SJCRH30 (cell line): ENCODE results near the gene C1orf159. TPM values are rescaled to one million over a fixed set of nuclear protein-coding genes. Genes with fewer than 3 reads are reported as not detected.

Source experiments
- DNase-seq, 2 experiments: peaks; one replicate each; pipeline ENCODE4 v3.0.0-alpha.2; 2015 to 2020
- H3K27ac ChIP-seq: fragments of 250-450 bp; sonication (Bioruptor Pico); 2 replicates; pipeline ENCODE4 v1.5.1; 2020; ENCODE audit warnings: mild to moderate bottlenecking, moderate library complexity
- H3K27me3 ChIP-seq: fragments of 250-450 bp; sonication (Bioruptor Pico); 2 replicates; pipeline ENCODE4 v1.5.1; 2020; ENCODE audit warnings: mild to moderate bottlenecking, moderate library complexity
- H3K36me3 ChIP-seq: fragments of 250-450 bp; sonication (Bioruptor Pico); 2 replicates; pipeline ENCODE4 v1.5.1; 2020; ENCODE audit warnings: mild to moderate bottlenecking, moderate library complexity
- H3K4me1 ChIP-seq: fragments of 250-450 bp; sonication (Bioruptor Pico); 2 replicates; pipeline ENCODE4 v1.5.1; 2020; ENCODE audit warnings: mild to moderate bottlenecking, moderate library complexity
- H3K4me3 ChIP-seq: fragments of 250-450 bp; sonication (Bioruptor Pico); 2 replicates; pipeline ENCODE4 v1.5.1; 2020; ENCODE audit warnings: mild to moderate bottlenecking, moderate library complexity
- H3K9me3 ChIP-seq: fragments of 250-450 bp; sonication (Bioruptor Pico); replicated peaks from 2 replicates; pipeline ENCODE4 v1.5.1; 2020; ENCODE audit warnings: mild to moderate bottlenecking, moderate library complexity
- total RNA-seq: library from RNA; depleted of rRNA; stranded (reverse); fragments of >200 nt; shearing (Covaris generic); gene quantifications from 2 replicates; pipeline ENCODE4 v1.2.3, GENCODE V29; 2014; rRNA removed

The C1orf159 gene
- total RNA-seq, 1 experiment from 2014 or later, result 20.8 TPM

DNA sequence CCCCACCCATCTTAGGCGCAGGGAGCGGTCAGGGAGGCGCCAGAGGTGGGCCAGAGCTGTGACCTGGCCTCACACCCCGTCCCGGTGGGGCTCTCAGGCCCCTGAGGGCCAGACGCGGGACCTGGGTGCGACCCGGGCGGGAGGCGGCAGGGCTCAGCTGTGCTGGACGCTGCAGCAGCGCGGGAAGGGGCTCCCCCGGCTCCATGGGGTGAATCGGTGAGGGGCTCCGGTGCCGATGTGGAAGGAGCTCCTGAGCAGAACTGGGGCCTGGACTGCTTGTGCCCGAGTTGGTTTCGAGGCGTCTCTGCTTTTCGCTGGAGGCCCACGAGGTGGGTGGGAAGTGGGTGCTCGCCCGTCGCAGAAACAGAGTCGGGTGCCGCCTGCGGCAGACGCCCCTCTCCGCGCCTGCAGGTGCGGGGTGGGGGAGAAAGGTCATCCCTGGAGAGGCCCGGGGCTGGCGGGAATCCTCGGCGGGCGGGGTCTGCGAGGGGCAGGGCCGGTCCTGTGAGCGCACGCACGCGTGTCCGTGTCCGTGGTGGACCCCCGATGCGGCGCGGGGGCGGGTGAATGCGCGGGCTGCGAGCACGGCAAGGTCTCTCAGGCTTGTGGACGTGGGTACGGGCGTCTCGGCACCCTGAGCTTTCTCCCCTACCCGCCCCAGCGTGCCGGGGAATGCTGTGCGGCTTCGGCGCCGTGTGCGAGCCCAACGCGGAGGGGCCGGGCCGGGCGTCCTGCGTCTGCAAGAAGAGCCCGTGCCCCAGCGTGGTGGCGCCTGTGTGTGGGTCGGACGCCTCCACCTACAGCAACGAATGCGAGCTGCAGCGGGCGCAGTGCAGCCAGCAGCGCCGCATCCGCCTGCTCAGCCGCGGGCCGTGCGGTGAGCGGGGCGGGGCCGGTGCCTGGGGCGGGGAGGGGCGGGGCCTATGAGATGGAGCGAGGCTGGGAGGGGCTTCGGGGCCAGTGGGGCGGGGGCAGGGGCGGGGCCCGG is 75.6 kb downstream of the C1orf159 start:
- Histone ChIP-seq H3K27me3 (no peaks in the 10 kb centered on the region), H3K4me1 (no peaks in the 10 kb centered on the region), H3K9me3 (no peaks in the 10 kb centered on the region), H3K36me3 (no peaks in the 10 kb centered on the region), H3K27ac (no peak overlapping the region), H3K4me3 (no peak overlapping the region)
- DNase-seq, result no peak

DNA sequence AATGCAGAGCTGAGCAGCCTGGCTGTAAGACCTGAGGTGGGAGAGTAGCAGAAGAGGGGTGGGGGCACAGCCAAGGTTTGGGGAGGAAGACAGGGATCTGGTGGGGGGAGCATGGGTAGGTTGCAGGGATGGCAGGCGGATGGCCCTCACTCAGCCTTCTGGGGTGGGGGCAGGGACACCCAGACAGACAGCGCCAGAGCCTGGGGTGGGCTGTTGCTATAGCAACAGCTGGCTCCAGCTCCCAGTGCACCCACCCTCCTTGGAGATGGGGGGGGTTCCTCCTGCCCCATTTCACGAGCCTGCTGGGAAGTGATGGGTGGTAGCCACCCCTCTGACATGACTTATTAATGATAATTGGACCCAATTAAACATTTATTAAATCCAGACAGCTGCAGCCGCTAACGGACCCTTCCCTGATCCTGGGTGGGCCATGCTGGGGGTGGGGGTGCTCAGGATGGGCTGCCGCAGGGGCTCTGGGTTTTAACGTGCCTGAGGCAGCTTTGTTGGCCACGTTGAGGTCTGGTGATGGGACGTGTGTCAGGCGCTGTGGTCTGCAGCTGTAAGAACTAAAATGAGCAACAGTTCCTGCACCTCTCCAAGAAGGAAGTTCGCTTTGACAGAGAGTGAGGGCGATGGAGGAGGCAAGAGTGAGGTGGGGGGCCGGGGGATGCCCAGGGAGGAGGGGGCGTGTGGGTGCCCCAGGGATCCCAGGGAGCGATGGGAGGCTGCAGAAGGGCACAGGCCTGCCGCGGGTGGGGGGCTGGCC is 76.6 kb downstream of the C1orf159 start:
- Histone ChIP-seq H3K9me3 (no peaks in the 10 kb centered on the region), H3K27me3 (no peaks in the 10 kb centered on the region), H3K4me1 (no peaks in the 10 kb centered on the region), H3K4me3 (no peak overlapping the region), H3K27ac (no peak overlapping the region), H3K36me3 (no peaks in the 10 kb centered on the region)
- no peak for DNase-seq

DNA sequence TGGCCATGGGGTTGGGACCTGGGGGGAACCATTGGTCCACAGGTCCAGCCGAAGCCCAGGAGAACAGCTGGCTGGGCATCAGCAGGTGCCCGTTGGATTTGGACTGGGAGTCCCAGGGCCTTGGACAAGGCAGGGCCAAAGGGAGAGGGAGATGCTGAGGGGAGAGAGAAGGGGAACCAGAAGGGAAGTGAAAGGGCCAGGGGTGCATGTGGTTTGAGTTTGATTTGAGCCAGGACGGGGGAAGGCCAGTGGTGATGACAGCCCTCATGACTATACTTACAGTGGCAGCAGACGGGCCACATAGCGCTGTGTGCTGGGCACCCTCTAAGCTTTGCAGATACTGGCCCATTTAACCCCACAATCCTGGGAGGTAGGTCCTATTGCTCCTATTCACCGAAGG is 77.2 kb downstream of the C1orf159 start:
- no peak overlapping the region for H3K27ac ChIP-seq
- no peaks in the 10 kb centered on the region for H3K9me3 ChIP-seq
- H3K36me3 ChIP-seq, result no peaks in the 10 kb centered on the region
- no peaks in the 10 kb centered on the region for H3K4me1 ChIP-seq
- H3K27me3 ChIP-seq, result no peaks in the 10 kb centered on the region
- no peak overlapping the region for H3K4me3 ChIP-seq
- DNase-seq, result no peak

DNA sequence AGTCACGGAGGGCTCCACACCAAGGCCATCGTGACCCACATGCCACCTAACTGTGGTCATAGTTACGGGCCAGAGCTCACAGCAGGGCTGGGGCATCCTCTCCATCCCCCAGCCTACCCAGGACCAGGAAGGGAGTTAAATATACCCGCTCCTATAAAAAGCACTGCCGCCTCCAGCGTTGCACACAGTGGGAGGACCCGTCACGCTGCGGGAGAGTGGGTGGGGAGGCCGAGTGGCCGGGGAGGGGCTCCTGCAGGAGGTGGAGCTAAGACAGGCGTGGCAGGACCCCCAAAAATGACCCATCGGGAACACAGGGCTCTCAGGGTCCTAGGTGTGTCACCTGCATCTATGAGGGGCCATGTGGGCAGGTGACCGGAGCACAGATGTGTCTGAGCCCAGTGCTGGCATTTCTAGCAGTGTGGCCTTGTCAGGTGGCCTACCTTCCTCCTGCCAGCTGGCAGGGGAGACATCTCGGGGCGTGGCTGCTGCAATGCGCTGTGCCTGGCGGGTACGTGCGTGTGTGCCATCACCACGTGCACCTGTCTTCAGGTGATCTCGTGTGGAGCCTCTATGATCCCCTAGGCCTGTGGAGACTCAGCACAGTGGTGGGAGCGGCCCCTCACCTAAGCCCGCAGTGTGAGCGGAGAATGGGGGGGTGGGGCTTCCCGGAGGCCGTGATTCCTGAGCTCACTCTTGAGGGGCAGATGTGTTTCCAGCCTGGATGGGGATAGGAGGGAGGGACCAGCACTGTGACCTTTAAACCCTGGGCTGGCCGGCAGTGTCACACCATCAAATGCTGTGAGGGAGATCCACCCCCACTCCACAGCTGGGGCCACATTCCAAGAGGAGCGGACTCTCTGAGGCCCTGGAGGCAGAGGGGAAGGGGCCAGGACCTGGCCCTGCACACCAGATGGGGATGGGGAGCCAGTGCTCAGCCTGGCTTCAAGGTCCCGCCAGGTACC is 78.2 kb downstream of the C1orf159 start:
- no peak overlapping the region for H3K4me3 ChIP-seq
- no peaks in the 10 kb centered on the region for H3K4me1 ChIP-seq
- no peaks in the 10 kb centered on the region for H3K27me3 ChIP-seq
- H3K27ac ChIP-seq, result no peak overlapping the region
- no peak for DNase-seq
- no peaks in the 10 kb centered on the region for H3K36me3 ChIP-seq
- H3K9me3 ChIP-seq, result no peaks in the 10 kb centered on the region

DNA sequence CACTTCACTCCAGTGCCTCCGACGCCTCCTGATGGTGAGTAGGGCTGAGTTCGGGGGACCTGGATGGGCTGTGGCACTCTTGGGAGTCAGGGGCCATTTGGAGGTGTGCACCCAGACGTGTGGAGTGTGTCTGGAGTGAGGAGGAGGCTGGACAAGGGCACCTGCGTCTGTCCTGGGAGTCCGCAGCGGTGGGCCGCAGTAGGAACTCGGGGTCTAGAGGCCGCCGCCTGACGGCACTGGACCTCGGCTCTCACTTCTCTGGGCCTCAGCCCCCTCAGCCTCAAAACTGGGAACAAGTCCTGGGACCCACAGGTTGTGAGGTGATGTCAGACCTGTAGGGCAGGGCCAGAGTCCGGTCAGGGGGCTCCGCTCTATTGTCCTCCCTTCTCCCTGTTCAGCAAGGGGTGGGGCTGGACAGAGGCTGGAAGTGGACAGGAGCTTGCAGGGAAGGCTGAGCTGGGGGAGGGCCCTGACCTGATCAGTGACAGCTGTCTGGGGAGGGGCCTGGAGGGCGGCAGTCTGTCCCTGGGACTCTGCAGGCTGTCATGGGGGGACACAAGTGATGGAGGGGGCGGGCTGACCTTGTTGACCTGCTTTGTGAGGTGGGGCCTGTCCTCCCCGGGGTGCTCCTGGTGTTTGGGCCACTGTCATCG is 80.5 kb downstream of the C1orf159 start:
- peaks cover 16% of the 10 kb centered on the region; the same call in 1 of the 2 replicates for H3K4me1 ChIP-seq
- H3K27ac ChIP-seq, result no peak overlapping the region
- no peaks in the 10 kb centered on the region for H3K27me3 ChIP-seq
- DNase-seq, result no peak
- H3K36me3 ChIP-seq, result no peaks in the 10 kb centered on the region
- no peaks in the 10 kb centered on the region for H3K9me3 ChIP-seq
- H3K4me3 ChIP-seq, result no peak overlapping the region

DNA sequence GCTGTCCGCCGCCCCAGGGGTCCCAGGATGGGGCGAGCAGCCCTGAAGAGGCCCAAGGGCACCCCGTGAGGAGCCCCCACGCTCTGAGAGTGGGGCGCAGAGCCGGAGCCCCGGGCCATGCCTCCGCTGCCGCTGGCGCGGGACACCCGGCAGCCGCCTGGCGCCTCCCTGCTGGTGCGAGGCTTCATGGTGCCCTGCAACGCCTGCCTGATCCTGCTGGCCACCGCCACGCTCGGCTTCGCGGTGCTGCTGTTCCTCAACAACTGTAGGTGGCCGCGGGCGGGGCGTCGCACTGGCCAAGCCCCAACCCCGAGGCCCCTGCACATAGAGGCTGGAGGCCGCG is 81.5 kb downstream of the C1orf159 start:
- Histone ChIP-seq H3K9me3 (no peaks in the 10 kb centered on the region), H3K4me3 (peak overlapping the region; percentile 30; the same call in 1 of the 2 replicates), H3K36me3 (no peaks in the 10 kb centered on the region), H3K4me1 (peaks cover 16% of the 10 kb centered on the region; the same call in 1 of the 2 replicates), H3K27me3 (no peaks in the 10 kb centered on the region), H3K27ac (no peak overlapping the region)
- no peak for DNase-seq

DNA sequence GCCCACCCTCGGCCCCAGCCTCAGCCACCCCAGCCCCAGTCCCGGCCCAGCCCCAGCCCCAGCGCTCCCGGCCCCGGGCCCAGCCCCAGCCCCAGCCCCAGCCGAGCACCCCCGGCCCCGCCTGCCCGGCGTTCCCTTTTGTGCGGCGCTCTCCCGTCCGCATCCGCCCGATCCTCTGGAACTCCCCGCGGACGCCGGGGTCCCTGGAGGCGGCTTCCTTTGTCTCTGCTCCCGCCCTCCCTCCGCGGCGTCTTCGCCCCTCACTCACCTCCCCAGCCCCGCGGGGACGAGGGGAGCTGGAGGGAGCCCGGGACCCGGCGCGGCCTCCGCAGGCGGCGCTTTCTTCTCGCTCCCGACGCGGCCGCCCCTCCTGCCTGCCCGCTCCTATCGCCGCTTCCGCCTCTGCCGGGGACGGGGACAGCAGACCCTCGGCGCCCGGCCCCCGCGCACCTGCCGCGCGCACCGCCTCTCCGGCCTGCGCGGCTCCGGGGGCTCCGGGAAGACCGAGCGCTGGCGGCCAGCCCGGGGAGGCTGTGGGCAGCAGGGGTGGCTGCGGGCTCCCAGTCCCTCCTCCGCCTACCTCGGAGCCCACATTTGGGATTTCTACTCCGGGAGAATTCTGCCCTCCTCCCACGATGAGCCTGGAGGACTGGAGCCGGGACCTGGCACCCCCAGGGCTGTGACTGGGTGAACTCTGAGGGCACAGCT is 82.0 kb downstream of the C1orf159 start:
- H3K9me3 ChIP-seq, result no peaks in the 10 kb centered on the region
- no peak for DNase-seq
- H3K4me1 ChIP-seq, result peaks cover 16% of the 10 kb centered on the region; the same call in 1 of the 2 replicates
- peak overlapping the region; percentile 30 for H3K4me3 ChIP-seq
- H3K36me3 ChIP-seq, result no peaks in the 10 kb centered on the region
- no peaks in the 10 kb centered on the region for H3K27me3 ChIP-seq
- no peak overlapping the region for H3K27ac ChIP-seq

DNA sequence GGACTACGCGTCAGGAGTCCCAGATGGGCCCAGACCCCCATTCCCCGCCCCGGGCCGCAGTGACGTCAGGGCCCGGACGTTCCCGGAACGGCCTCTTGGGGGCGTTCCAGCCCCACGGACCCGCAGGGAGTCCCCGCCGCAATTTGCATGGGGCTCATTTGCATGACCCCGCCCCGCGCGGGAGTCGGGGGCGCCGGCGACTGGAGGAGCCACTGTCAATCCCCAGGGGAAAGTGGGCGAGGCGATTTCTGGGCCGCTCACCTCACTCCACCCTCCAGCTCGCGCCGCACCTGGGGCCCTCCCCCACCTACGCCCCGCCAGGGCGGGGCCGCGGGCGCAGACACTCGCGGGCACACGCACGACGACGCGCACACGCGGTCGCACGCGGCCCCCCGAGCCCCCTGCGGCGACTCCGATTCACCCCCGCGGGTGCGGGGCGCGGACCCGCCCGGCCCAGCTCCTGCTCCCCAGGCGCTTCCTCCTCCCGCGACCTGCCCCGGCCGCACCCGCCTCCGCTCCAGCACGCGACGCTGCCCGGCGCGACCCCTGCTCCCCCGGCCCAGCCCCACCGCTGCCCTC is 82.8 kb downstream of the C1orf159 start:
- peak; percentile 91 to 92 for DNase-seq
- no peak overlapping the region for H3K27ac ChIP-seq
- peak overlapping the region; percentile 52 for H3K4me3 ChIP-seq
- H3K27me3 ChIP-seq, result no peaks in the 10 kb centered on the region
- peaks cover 16% of the 10 kb centered on the region; the same call in 1 of the 2 replicates for H3K4me1 ChIP-seq
- H3K36me3 ChIP-seq, result no peaks in the 10 kb centered on the region
- H3K9me3 ChIP-seq, result no peaks in the 10 kb centered on the region

DNA sequence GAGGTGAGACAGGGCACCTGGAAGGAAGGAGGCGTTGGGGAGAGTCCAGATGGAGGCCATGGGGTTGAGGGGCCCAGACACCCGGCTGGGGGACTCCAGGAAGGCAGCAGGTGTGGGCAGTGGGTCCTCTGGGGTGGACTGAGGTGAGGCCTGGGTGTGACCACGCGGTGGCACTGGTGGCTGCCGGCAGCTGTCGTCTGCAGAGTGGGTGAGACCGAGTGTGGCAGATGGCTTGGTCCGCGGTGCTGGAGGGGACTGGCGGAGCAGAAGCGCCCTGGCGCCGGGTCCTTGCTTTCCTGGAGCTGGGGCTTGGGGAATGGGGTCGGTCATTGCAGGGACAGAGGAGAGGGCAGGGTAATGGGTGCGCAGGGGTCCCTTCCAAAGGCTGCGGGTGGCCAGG is 83.5 kb downstream of the C1orf159 start:
- DNase-seq, result peak; percentile 69 to 70
- no peaks in the 10 kb centered on the region for H3K27me3 ChIP-seq
- no peaks in the 10 kb centered on the region for H3K36me3 ChIP-seq
- no peak overlapping the region for H3K27ac ChIP-seq
- H3K4me3 ChIP-seq, result peak overlapping the region; percentile 52
- H3K9me3 ChIP-seq, result no peaks in the 10 kb centered on the region
- peaks cover 16% of the 10 kb centered on the region; the same call in 1 of the 2 replicates for H3K4me1 ChIP-seq

Other genes with a start within 250 kb of the C1orf159 start
- 39.0 and 39.2 TPM in 2 replicates for gene SAMD11, start 192.2 kb downstream of the C1orf159 start, total RNA-seq
- 147 and 150 TPM in 2 replicates for gene NOC2L, start 156.8 kb downstream of the C1orf159 start, total RNA-seq
- gene KLHL17, start 155.5 kb downstream of the C1orf159 start, total RNA-seq, result 8.4 and 15.1 TPM in 2 replicates
- gene PLEKHN1, start 149.6 kb downstream of the C1orf159 start, total RNA-seq, result 0.04 and 0.05 TPM in 2 replicates
- 0.13 TPM in 1 of 2 replicates, not detected in the other for gene PERM1, start 134.0 kb downstream of the C1orf159 start, total RNA-seq
- 15.3 and 15.9 TPM in 2 replicates for gene HES4, start 116.0 kb downstream of the C1orf159 start, total RNA-seq
- 5.1 and 12.6 TPM in 2 replicates for gene ISG15, start 102.6 kb downstream of the C1orf159 start, total RNA-seq
- gene AGRN, start 96.0 kb downstream of the C1orf159 start, total RNA-seq, result 10.4 and 13.7 TPM in 2 replicates
- gene RNF223, start 41.8 kb downstream of the C1orf159 start, total RNA-seq, result not detected in 2 replicates
- 0.42 and 0.73 TPM in 2 replicates for gene TTLL10, start 57.8 kb upstream of the C1orf159 start, total RNA-seq
- 0.33 and 0.93 TPM in 2 replicates for gene TNFRSF18, start 90.5 kb upstream of the C1orf159 start, total RNA-seq
- gene TNFRSF4, start 98.1 kb upstream of the C1orf159 start, total RNA-seq, result 2.8 and 4.7 TPM in 2 replicates
- 86.7 and 87.1 TPM in 2 replicates for gene SDF4, start 115.9 kb upstream of the C1orf159 start, total RNA-seq
- gene B3GALT6, start 116.1 kb upstream of the C1orf159 start, total RNA-seq, result 32.4 and 33.4 TPM in 2 replicates
- gene C1QTNF12, start 130.6 kb upstream of the C1orf159 start, total RNA-seq, result 0.30 TPM in 1 of 2 replicates, not detected in the other
- 109 and 115 TPM in 2 replicates for gene UBE2J2, start 157.8 kb upstream of the C1orf159 start, total RNA-seq
- 1.1 and 2.2 TPM in 2 replicates for gene SCNN1D, start 164.3 kb upstream of the C1orf159 start, total RNA-seq
- gene ACAP3, start 191.8 kb upstream of the C1orf159 start, total RNA-seq, result 18.7 and 27.4 TPM in 2 replicates
- gene PUSL1, start 192.5 kb upstream of the C1orf159 start, total RNA-seq, result 23.9 and 25.3 TPM in 2 replicates
- 66.0 and 78.7 TPM in 2 replicates for gene INTS11, start 208.6 kb upstream of the C1orf159 start, total RNA-seq
- 22.1 and 22.3 TPM in 2 replicates for gene CPTP, start 208.7 kb upstream of the C1orf159 start, total RNA-seq
- gene TAS1R3, start 215.2 kb upstream of the C1orf159 start, total RNA-seq, result 0.15 and 0.47 TPM in 2 replicates
- 45.8 and 52.5 TPM in 2 replicates for gene DVL1, start 233.3 kb upstream of the C1orf159 start, total RNA-seq
- gene MXRA8, start 242.5 kb upstream of the C1orf159 start, total RNA-seq, result 11.3 and 13.8 TPM in 2 replicates